HepG2 (cell line): ENCODE data around the gene NFE2L2. TPM values are rescaled to one million over a fixed set of nuclear protein-coding genes. Genes with fewer than 3 reads are reported as not detected.
A peak's percentile ranks its signal among the peaks of the same experiment; 100 is the strongest.

Experiments used
- CENPT ChIP-seq: sonication (generic); formaldehyde crosslinking; IDR thresholded peaks from 2 replicates; pipeline ENCODE4 v1.8.0; 2022; ENCODE audit warnings: low read depth, mild to moderate bottlenecking, moderate library complexity, missing genetic modification reagents
- ELF4 ChIP-seq: sonication (generic); formaldehyde crosslinking; IDR thresholded peaks from 2 replicates; pipeline ENCODE4 v1.5.0; 2020; ENCODE audit warnings: missing genetic modification reagents, mild to moderate bottlenecking, moderate library complexity, borderline replicate concordance
- IKZF4 ChIP-seq: sonication (generic); formaldehyde crosslinking; IDR thresholded peaks from 2 replicates; pipeline ENCODE4 v1.5.1; 2020; ENCODE audit warnings: borderline replicate concordance, mild to moderate bottlenecking, low read depth, missing genetic modification reagents; ENCODE audit errors: not compliant biosample characterization
- KDM5A ChIP-seq: fragments of 200-600 bp; sonication (generic); IDR thresholded peaks from 2 replicates; pipeline ENCODE4 v1.7.0; 2018; ENCODE audit warnings: antibody characterized with exemption, mild to moderate bottlenecking, low read length, borderline replicate concordance
- NR2C2 ChIP-seq: sonication (generic); formaldehyde crosslinking; IDR thresholded peaks from 2 replicates; pipeline ENCODE4 v1.4.0; 2020; ENCODE audit warnings: missing genetic modification reagents, mild to moderate bottlenecking, moderate library complexity, borderline replicate concordance
- NR2F1 ChIP-seq, 2 experiments: fragments of 450-650 bp in 1 of 2; formaldehyde crosslinking in 1 of 2; IDR thresholded peaks; 2 replicates each; pipeline versions ENCODE4 v1.5.0 to v1.6.1; 2016 to 2020; ENCODE audit warnings: mild to moderate bottlenecking in 1 of 2, missing compliant biosample characterization in 1 of 2, missing genetic modification reagents in 1 of 2, moderate library complexity in 1 of 2
- RAD21 ChIP-seq: fragments of 450-650 bp; formaldehyde crosslinking; IDR thresholded peaks from 2 replicates; pipeline ENCODE4 v1.5.0; 2020; ENCODE audit warnings: mild to moderate bottlenecking
- RARG ChIP-seq: sonication (generic); formaldehyde crosslinking; IDR thresholded peaks from 2 replicates; pipeline ENCODE4 v1.4.0; 2020; ENCODE audit warnings: low read depth, mild to moderate bottlenecking, missing genetic modification reagents
- TFDP2 ChIP-seq: sonication (generic); formaldehyde crosslinking; IDR thresholded peaks from 2 replicates; pipeline ENCODE4 v1.4.0; 2020; ENCODE audit warnings: missing genetic modification reagents
- UBTF ChIP-seq: sonication (generic); formaldehyde crosslinking; IDR thresholded peaks from 2 replicates; pipeline ENCODE4 v1.4.0; 2020; ENCODE audit warnings: mild to moderate bottlenecking, missing genetic modification reagents
- ZFAT ChIP-seq: sonication (generic); formaldehyde crosslinking; conservative IDR thresholded peaks from 2 replicates; pipeline ENCODE4 v1.8.1; 2023; ENCODE audit warnings: missing genetic modification reagents, inconsistent platforms
- ZNF10 ChIP-seq: sonication (generic); formaldehyde crosslinking; IDR thresholded peaks from 2 replicates; pipeline ENCODE4 v1.4.0; 2020; ENCODE audit warnings: mild to moderate bottlenecking, low read depth, missing genetic modification reagents, borderline replicate concordance
- ZNF260 ChIP-seq: sonication (generic); formaldehyde crosslinking; IDR thresholded peaks from 2 replicates; pipeline ENCODE4 v1.4.0; 2020; ENCODE audit warnings: missing genetic modification reagents, low read depth, mild to moderate bottlenecking, borderline replicate concordance
- ZNF343 ChIP-seq: sonication (generic); formaldehyde crosslinking; IDR thresholded peaks from 2 replicates; pipeline ENCODE4 v1.4.0; 2020; ENCODE audit warnings: mild to moderate bottlenecking, missing genetic modification reagents
- ZNF468 ChIP-seq: sonication (generic); formaldehyde crosslinking; IDR thresholded peaks from 2 replicates; pipeline ENCODE4 v1.8.0; 2022; ENCODE audit warnings: mild to moderate bottlenecking, moderate library complexity, missing genetic modification reagents
- ZNF703 ChIP-seq: sonication (generic); formaldehyde crosslinking; IDR thresholded peaks from 2 replicates; pipeline ENCODE4 v1.5.1; 2020; ENCODE audit warnings: missing genetic modification reagents, mild to moderate bottlenecking, moderate library complexity, borderline replicate concordance
- ZNF775 ChIP-seq: sonication (generic); formaldehyde crosslinking; IDR thresholded peaks from 2 replicates; pipeline ENCODE4 v1.4.0; 2020; ENCODE audit warnings: missing genetic modification reagents, mild to moderate bottlenecking, moderate library complexity, borderline replicate concordance
- polyA plus RNA-seq, 8 experiments: library from polyadenylated mRNA; depleted of rRNA in 3 of 8; stranded (reverse) in 7 of 8; unstranded in 1 of 8; fragments of >200 nt; fragmentation: Illumina TruSeq in 4 of 8; extraction: Trizol in 4 of 8; gene quantifications; 2 replicates each; pipeline versions ENCODE4 v1.2.1 to v1.2.3, GENCODE V29; 2011 to 2016; ENCODE audit warnings: low read depth in 4 of 8, missing spikeins in 1 of 8, mixed read lengths in 1 of 8; ENCODE audit not compliant: insufficient read depth in 1 of 8
- total RNA-seq, 5 experiments: library from RNA; depleted of rRNA; stranded (reverse); fragments of >200 nt; fragmentation: Illumina TruSeq; extraction: Trizol; gene quantifications; 2 replicates each; pipeline ENCODE4 v1.2.3, GENCODE V29; 2016; ENCODE audit warnings: low read depth in 1 of 5
- TF ChIP-seq, protein P1 (sequence below): sonication (generic); formaldehyde crosslinking; conservative IDR thresholded peaks from 2 replicates; pipeline ENCODE4 v1.8.0; 2022; ENCODE audit warnings: low read depth, missing genetic modification reagents

Gene NFE2L2
- total and polyA plus RNA-seq, 2 of the 13 experiments (the other 11 are each of a cell fraction or from before 2014, with no cell fraction given) = 84.6 to 215 TPM

DNA sequence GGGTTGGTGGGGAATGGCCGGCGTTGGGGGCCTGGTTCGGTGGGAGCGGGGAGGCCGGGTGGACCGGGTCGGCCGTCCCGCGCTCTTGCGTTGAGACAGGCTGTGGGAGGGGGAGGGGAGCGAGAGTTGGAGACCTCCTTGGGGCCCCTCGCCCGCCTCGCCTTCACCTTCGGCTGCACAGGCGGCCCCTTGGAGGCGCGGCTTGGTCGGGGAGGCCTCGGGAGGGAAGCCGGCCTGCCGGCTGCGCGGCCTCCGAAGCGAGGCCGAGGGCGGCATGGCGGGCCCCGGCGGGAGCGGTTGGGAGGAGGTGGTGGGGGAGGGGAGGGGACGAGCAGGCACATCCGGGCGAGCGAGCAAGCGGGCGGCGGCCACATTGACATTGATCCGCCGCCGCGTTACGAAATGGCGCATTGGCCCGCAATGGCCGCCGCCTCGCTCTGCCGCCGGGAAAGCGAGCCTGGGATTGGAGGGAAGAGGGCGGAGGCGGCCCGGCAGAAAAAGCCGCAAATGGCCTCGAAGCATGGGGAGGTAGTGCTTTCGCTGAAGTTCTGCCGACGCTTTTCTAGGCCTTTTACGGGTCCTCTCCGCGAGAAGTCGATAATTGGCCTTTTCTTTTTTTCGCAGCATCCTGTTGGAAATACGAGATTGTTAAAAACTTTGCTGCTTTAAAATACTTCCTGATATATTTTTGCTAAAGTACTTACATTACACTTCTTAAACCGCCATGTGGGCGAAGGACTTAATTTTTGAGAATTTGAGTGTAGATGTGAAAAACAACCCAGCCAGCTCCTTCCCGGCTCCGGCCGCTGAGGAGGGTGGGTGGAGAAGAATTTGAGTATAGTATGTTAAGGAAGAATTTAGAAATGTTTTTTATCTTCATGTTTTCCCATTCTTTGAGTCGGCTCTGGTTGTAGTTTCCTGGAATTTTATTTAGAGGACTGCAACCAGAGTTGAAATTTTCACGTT lies 51.4 kb downstream of the NFE2L2 start (continued):
- TF ChIP-seq ELF4 (CRISPR knock-in tag) = no peak; the same call in 1 of the 2 replicates
- no peak for TF ChIP-seq ZNF343 (CRISPR knock-in tag)
- no peak for TF ChIP-seq ZNF775
- TF ChIP-seq UBTF = peak; percentile 95
- no peak for TF ChIP-seq ZNF260 (CRISPR knock-in tag)
- TF ChIP-seq NR2C2 (CRISPR knock-in tag) = peak; percentile 48; the same call in 1 of the 2 replicates
- no peak for TF ChIP-seq RARG (CRISPR knock-in tag)
- no peak; the same call in none of the 2 replicates for TF ChIP-seq CENPT
- TF ChIP-seq RAD21 (CRISPR knock-in tag) = peak; percentile 77; the same call in 1 of the 2 replicates
- TF ChIP-seq KDM5A = peak; percentile 60; the same call in 1 of the 2 replicates
- no peak for TF ChIP-seq ZNF703 (CRISPR knock-in tag)
- TF ChIP-seq ZNF10 = no peak
- TF ChIP-seq ZNF468 (CRISPR knock-in tag) = 0 out of 2 replicates have a peak, but pooled peaks have one; percentile 37
- peak in 1 of 2 experiments; percentile 37; a peak in 1 of 4 replicates for TF ChIP-seq NR2F1 (CRISPR knock-in tag; IDR thresholded peaks at IDR 0.05)
- peak; percentile 18 for TF ChIP-seq IKZF4 (CRISPR knock-in tag)
- TF ChIP-seq ZFAT (CRISPR knock-in tag) = no peak
- peak; percentile 95 for TF ChIP-seq TFDP2 (CRISPR knock-in tag)
- TF ChIP-seq, protein P1, sequence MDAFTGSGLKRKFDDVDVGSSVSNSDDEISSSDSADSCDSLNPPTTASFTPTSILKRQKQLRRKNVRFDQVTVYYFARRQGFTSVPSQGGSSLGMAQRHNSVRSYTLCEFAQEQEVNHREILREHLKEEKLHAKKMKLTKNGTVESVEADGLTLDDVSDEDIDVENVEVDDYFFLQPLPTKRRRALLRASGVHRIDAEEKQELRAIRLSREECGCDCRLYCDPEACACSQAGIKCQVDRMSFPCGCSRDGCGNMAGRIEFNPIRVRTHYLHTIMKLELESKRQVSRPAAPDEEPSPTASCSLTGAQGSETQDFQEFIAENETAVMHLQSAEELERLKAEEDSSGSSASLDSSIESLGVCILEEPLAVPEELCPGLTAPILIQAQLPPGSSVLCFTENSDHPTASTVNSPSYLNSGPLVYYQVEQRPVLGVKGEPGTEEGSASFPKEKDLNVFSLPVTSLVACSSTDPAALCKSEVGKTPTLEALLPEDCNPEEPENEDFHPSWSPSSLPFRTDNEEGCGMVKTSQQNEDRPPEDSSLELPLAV (CRISPR knock-in tag) = peak; percentile 82
